Measurements from ENCODE around the gene C9.

- TF ChIP-seq, protein P1, sequence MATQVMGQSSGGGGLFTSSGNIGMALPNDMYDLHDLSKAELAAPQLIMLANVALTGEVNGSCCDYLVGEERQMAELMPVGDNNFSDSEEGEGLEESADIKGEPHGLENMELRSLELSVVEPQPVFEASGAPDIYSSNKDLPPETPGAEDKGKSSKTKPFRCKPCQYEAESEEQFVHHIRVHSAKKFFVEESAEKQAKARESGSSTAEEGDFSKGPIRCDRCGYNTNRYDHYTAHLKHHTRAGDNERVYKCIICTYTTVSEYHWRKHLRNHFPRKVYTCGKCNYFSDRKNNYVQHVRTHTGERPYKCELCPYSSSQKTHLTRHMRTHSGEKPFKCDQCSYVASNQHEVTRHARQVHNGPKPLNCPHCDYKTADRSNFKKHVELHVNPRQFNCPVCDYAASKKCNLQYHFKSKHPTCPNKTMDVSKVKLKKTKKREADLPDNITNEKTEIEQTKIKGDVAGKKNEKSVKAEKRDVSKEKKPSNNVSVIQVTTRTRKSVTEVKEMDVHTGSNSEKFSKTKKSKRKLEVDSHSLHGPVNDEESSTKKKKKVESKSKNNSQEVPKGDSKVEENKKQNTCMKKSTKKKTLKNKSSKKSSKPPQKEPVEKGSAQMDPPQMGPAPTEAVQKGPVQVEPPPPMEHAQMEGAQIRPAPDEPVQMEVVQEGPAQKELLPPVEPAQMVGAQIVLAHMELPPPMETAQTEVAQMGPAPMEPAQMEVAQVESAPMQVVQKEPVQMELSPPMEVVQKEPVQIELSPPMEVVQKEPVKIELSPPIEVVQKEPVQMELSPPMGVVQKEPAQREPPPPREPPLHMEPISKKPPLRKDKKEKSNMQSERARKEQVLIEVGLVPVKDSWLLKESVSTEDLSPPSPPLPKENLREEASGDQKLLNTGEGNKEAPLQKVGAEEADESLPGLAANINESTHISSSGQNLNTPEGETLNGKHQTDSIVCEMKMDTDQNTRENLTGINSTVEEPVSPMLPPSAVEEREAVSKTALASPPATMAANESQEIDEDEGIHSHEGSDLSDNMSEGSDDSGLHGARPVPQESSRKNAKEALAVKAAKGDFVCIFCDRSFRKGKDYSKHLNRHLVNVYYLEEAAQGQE (IDR thresholded peaks at IDR 0.05; ENCODE audit: borderline replicate concordance) = no peak
- TF ChIP-seq, protein P2, sequence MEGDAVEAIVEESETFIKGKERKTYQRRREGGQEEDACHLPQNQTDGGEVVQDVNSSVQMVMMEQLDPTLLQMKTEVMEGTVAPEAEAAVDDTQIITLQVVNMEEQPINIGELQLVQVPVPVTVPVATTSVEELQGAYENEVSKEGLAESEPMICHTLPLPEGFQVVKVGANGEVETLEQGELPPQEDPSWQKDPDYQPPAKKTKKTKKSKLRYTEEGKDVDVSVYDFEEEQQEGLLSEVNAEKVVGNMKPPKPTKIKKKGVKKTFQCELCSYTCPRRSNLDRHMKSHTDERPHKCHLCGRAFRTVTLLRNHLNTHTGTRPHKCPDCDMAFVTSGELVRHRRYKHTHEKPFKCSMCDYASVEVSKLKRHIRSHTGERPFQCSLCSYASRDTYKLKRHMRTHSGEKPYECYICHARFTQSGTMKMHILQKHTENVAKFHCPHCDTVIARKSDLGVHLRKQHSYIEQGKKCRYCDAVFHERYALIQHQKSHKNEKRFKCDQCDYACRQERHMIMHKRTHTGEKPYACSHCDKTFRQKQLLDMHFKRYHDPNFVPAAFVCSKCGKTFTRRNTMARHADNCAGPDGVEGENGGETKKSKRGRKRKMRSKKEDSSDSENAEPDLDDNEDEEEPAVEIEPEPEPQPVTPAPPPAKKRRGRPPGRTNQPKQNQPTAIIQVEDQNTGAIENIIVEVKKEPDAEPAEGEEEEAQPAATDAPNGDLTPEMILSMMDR (IDR thresholded peaks at IDR 0.05; ENCODE audit: poor library complexity, severe bottlenecking) = no peak
- no peak for TF ChIP-seq POLR2AphosphoS5 (IDR thresholded peaks at IDR 0.05)
- no peak for TF ChIP-seq EP300 (conservative IDR thresholded peaks at IDR 0.05; ENCODE audit: poor library complexity, severe bottlenecking)
- TF ChIP-seq SMC3 (conservative IDR thresholded peaks at IDR 0.05; ENCODE audit: poor library complexity) = no peak
- no peak for TF ChIP-seq TAF1 (IDR thresholded peaks at IDR 0.05; ENCODE audit: low read depth)
Observed at GRCh38 chr5:39355324-39355723, 9.0 kb downstream of the C9 start.

Data from neural cell (in vitro differentiated cells).